Measurements from ENCODE around the gene CAPSL. TPM values are rescaled to one million over a fixed set of nuclear protein-coding genes. Genes with fewer than 3 reads are reported as not detected.

The CAPSL gene
- total and polyA plus RNA-seq, 2 donors (not counting 3 experiments of a cell fraction or from before 2014, with no cell fraction given): not detected

DNA sequence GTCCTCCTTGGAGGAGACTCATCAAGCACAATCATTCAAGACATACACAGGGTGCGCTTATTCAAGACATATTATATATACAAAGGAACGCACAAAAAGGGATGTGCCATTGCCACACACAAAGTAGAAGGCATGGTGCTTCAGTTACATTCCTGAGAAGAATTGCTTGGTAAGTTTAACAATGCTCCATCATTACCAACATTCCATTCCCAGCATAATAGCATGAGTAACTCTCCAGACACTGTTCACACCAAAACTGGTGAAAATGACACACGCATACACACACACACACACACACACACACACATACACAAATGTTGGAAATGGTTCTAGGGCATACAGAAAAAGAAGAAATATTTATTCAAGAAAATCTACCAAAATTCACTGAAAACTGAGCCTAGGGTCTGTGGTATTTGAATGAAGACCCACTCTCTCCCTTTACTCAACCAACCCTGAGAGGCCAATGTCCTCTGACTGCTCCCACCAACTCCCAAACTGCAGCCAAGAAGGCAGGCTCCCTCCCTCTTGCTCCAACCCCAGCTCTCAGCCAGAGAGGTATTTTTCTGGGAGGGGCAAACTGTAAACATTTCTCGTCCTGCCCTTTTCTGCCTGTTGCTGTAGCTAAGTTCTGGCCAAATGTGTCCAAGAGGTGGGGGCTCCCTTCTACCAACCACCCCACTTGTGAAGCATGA, 32.9 kb upstream of the CAPSL start:
- Histone ChIP-seq H3K4me1 (ENCODE audit: control insufficient read depth, extremely low read depth, insufficient read depth, low read length) (no peaks in the 10 kb centered on the region), H3K4me2 (ENCODE audit: insufficient read depth, low read length) (no peak overlapping the region)
- BruUV-seq (replicated peaks): no TSS peak

More for the DNA sequence above, 32.9 kb upstream of the CAPSL start:
- Histone ChIP-seq H4K20me1 (replicated peaks; ENCODE audit: control insufficient read depth, extremely low read depth, insufficient read depth, low read length) (no peaks in the 10 kb centered on the region), H3K9me1 (replicated peaks; ENCODE audit: control insufficient read depth, extremely low read depth, insufficient read depth, low read length) (no peaks in the 10 kb centered on the region), H3K36me3 (ENCODE audit: control insufficient read depth in 2 of 2, extremely low read depth in 1 of 2, insufficient read depth in 2 of 2, low read length in 2 of 2) (no peaks in the 10 kb centered on the region), H3K9ac (replicated peaks; ENCODE audit: extremely low read depth, insufficient read depth, low read length) (no peak overlapping the region), H3K27ac (ENCODE audit: insufficient read depth, low read depth, low read length) (no peak overlapping the region), H2AFZ (ENCODE audit: low read depth, low read length) (no peak overlapping the region), H3K79me2 (ENCODE audit: control insufficient read depth, insufficient read depth, low read length) (no peaks in the 10 kb centered on the region), H3K4me3 (replicated peaks in 1 of 3; ENCODE audit: insufficient read depth in 1 of 3, low read depth in 1 of 3, low read length in 3 of 3) (no peak overlapping the region), H3K27me3 (ENCODE audit: control insufficient read depth in 2 of 2, insufficient read depth in 2 of 2, low read length in 2 of 2) (no peaks in the 10 kb centered on the region), H3K9me3 (replicated peaks; ENCODE audit: control insufficient read depth, insufficient read depth, low read length) (no peaks in the 10 kb centered on the region)
- no peak for TF ChIP-seq MYC (IDR thresholded peaks at IDR 0.05; ENCODE audit: low read depth, low read length)
- no peak for TF ChIP-seq POLR2A (IDR thresholded peaks at IDR 0.05; ENCODE audit: low read depth, low read length)
- TF ChIP-seq POLR2AphosphoS5 (IDR thresholded peaks at IDR 0.05; ENCODE audit: insufficient read depth, low read depth, low read length): no peak
- TF ChIP-seq, protein P1, sequence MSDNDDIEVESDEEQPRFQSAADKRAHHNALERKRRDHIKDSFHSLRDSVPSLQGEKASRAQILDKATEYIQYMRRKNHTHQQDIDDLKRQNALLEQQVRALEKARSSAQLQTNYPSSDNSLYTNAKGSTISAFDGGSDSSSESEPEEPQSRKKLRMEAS (IDR thresholded peaks at IDR 0.05; ENCODE audit: insufficient read depth, insufficient read length): no peak
- TF ChIP-seq EZH2 (IDR thresholded peaks at IDR 0.05; ENCODE audit: borderline replicate concordance, low read depth, low read length, severe bottlenecking): no peak
- no peak for TF ChIP-seq JUN (IDR thresholded peaks at IDR 0.05; ENCODE audit: borderline replicate concordance, insufficient read depth, insufficient read length, low read depth)
- TF ChIP-seq CTCF (IDR thresholded peaks at IDR 0.05; ENCODE audit: extremely low read depth in 1 of 2, insufficient read depth in 1 of 2, low read depth in 1 of 2, low read length in 2 of 2): no peak
- no peak for TF ChIP-seq FOS (IDR thresholded peaks at IDR 0.05; ENCODE audit: borderline replicate concordance, insufficient read depth, low read length)
- TF ChIP-seq GATA2 (IDR thresholded peaks at IDR 0.05; ENCODE audit: insufficient read depth, insufficient read length, low read depth, low read length): no peak
- dilution Hi-C loops (cut with MboI; ENCODE audit: extremely low pct_ligation_motif_present, low sequenced_read_pairs) (no loop called here), intact Hi-C loops (cut with micrococcal nuclease) (no loop called here)
- ChIA-PET CTCF (no interaction called here), POLR2A (no interaction called here)
- FAIRE-seq: no peak
- DNase-seq (ENCODE audit: low read depth, low spot score): no peak

All from endothelial cell of umbilical vein (primary cell).